ENCODE measurements around the gene UBE2J1.

Gene UBE2J1

DNA sequence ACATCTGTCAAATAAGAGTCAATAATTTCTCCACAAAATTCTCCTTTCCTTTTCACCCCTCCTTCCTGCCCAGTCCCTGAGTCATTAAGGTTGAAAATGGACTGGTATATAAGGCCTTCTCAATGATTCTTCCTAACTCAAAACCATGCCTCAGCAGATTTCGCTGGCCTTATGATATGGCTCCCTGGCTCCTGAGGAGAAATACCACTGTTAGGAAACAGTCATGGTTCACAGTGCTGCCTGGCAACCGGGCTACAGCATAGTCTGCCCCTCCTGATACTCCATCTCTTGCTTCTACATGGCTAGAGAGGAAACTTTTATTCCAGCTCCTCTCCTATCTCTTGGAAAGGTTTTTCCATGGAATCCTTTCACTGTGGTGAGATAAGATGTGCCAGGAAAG, 4.7 kb downstream of the UBE2J1 start:
- H3K79me2 ChIP-seq (ENCODE audit: control insufficient read depth, insufficient read depth, low read length, poor library complexity) = peaks cover 41% of the 10 kb centered on the region
- no peak overlapping the region for H3K4me3 ChIP-seq (ENCODE audit: low read depth, low read length)
- peak overlapping the region; percentile 89 for H3K4ac ChIP-seq (ENCODE audit: low read depth, low read length)
- peak overlapping the region; percentile 2 for H3K9ac ChIP-seq (ENCODE audit: low read length)
- peak overlapping the region; percentile 89 for H3K27ac ChIP-seq (ENCODE audit: low read depth, low read length)
- H3K14ac ChIP-seq (ENCODE audit: low read length) = peak overlapping the region; percentile 76
- H2BK120ac ChIP-seq (ENCODE audit: insufficient read depth, low read length, poor library complexity) = peak overlapping the region; percentile 97
- peak overlapping the region; percentile 64 for H2BK12ac ChIP-seq (ENCODE audit: low read length)
- H3K23ac ChIP-seq (ENCODE audit: low read length) = no peak overlapping the region
- peak overlapping the region; percentile 37 for H3K4me2 ChIP-seq (ENCODE audit: low read length)
- no peak overlapping the region for H2AFZ ChIP-seq (ENCODE audit: insufficient read depth, low read length, poor library complexity)
- no peaks in the 10 kb centered on the region for H3K27me3 ChIP-seq (ENCODE audit: insufficient read depth, low read length)
- peak overlapping the region; percentile 72 for H4K8ac ChIP-seq (ENCODE audit: low read depth, low read length)
- peak overlapping the region; percentile 55 for H2AK5ac ChIP-seq (ENCODE audit: low read length)
- H3K9me3 ChIP-seq (ENCODE audit: insufficient read depth, low read depth, low read length) = no peaks in the 10 kb centered on the region
- WGBS (ENCODE audit: extremely low coverage, insufficient coverage, insufficient read length) = no CpG with 5 or more reads among the region's 2 CpGs
- peak overlapping the region; percentile 92 for H4K91ac ChIP-seq (ENCODE audit: low read depth, low read length)
- H3K36me3 ChIP-seq (ENCODE audit: control insufficient read depth in 1 of 2, insufficient read depth in 2 of 2, low read length in 2 of 2) = peaks cover 2% of the 10 kb centered on the region in 2 experiments
- peaks cover 49% of the 10 kb centered on the region for H3K79me1 ChIP-seq (ENCODE audit: low read length)
- peak overlapping the region; percentile 93 for H2BK5ac ChIP-seq (ENCODE audit: low read depth, low read length, poor library complexity)
- peak overlapping the region; percentile 8 for H4K12ac ChIP-seq (ENCODE audit: low read depth, low read length)
- H3K18ac ChIP-seq (ENCODE audit: low read length) = peak overlapping the region; percentile 90
- peak; percentile 56 to 64 for DNase-seq
- peaks cover 24 to 31% of the 10 kb centered on the region in 2 experiments for H3K4me1 ChIP-seq (ENCODE audit: control insufficient read depth in 1 of 2, insufficient read depth in 2 of 2, low read length in 2 of 2)

GRCh38 chr6:89346433-89346832, 6.1 kb downstream of the UBE2J1 start:
- H3K23ac ChIP-seq (ENCODE audit: low read length) = no peak overlapping the region
- no peaks in the 10 kb centered on the region for H3K27me3 ChIP-seq (ENCODE audit: insufficient read depth, low read length)
- H2BK5ac ChIP-seq (ENCODE audit: low read depth, low read length, poor library complexity) = no peak overlapping the region
- H3K36me3 ChIP-seq (ENCODE audit: control insufficient read depth in 1 of 2, insufficient read depth in 2 of 2, low read length in 2 of 2) = peaks cover 5 to 6% of the 10 kb centered on the region in 2 experiments
- no peak overlapping the region for H2BK12ac ChIP-seq (ENCODE audit: low read length)
- H3K18ac ChIP-seq (ENCODE audit: low read length) = no peak overlapping the region
- H2BK120ac ChIP-seq (ENCODE audit: insufficient read depth, low read length, poor library complexity) = no peak overlapping the region
- WGBS (ENCODE audit: extremely low coverage, insufficient coverage, insufficient read length) = no CpG with 5 or more reads among the region's 4 CpGs
- H3K14ac ChIP-seq (ENCODE audit: low read length) = no peak overlapping the region
- no peak overlapping the region for H4K8ac ChIP-seq (ENCODE audit: low read depth, low read length)
- peak overlapping the region; percentile 91 for H3K27ac ChIP-seq (ENCODE audit: low read depth, low read length)
- no peak overlapping the region for H3K4ac ChIP-seq (ENCODE audit: low read depth, low read length)
- no peak overlapping the region for H3K9ac ChIP-seq (ENCODE audit: low read length)
- peak; percentile 73 to 76 for DNase-seq
- H3K9me3 ChIP-seq (ENCODE audit: insufficient read depth, low read depth, low read length) = no peaks in the 10 kb centered on the region
- H4K91ac ChIP-seq (ENCODE audit: low read depth, low read length) = no peak overlapping the region
- no peak overlapping the region for H3K4me3 ChIP-seq (ENCODE audit: low read depth, low read length)
- peaks cover 34% of the 10 kb centered on the region for H3K79me2 ChIP-seq (ENCODE audit: control insufficient read depth, insufficient read depth, low read length, poor library complexity)
- peak overlapping the region; percentile 47 for H3K4me2 ChIP-seq (ENCODE audit: low read length)
- H3K4me1 ChIP-seq (ENCODE audit: control insufficient read depth in 1 of 2, insufficient read depth in 2 of 2, low read length in 2 of 2) = peaks cover 24 to 31% of the 10 kb centered on the region in 2 experiments
- H4K12ac ChIP-seq (ENCODE audit: low read depth, low read length) = no peak overlapping the region
- H3K79me1 ChIP-seq (ENCODE audit: low read length) = peaks cover 39% of the 10 kb centered on the region
- H2AFZ ChIP-seq (ENCODE audit: insufficient read depth, low read length, poor library complexity) = no peak overlapping the region
- no peak overlapping the region for H2AK5ac ChIP-seq (ENCODE audit: low read length)

GRCh38 chr6:89339565-89339964, 13.0 kb downstream of the UBE2J1 start:
- H4K8ac ChIP-seq (ENCODE audit: low read depth, low read length) = no peak overlapping the region
- no peak overlapping the region for H3K14ac ChIP-seq (ENCODE audit: low read length)

DNA sequence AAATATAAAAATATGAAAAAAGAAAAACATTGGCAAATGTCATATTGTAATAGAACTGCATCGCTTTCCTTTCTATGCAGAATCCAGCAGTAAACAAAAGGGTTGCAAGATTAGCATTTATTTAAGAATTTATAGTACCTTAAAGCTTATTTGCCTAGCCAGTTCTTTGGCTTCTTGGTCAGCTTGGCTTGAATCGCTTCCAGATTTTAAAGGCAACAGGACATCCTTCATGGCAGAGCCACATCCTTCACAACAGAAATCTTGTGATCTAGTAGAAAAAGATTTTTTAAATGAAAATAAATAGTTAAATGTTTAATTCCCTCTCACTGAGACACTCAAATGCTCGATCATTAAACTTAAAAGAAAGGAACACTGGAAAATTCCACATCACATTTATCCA, 17.4 kb downstream of the UBE2J1 start:
- Histone ChIP-seq H2BK12ac (ENCODE audit: low read length) (no peak overlapping the region), H3K9ac (ENCODE audit: low read length) (no peak overlapping the region), H4K91ac (ENCODE audit: low read depth, low read length) (no peak overlapping the region), H3K9me3 (ENCODE audit: insufficient read depth, low read depth, low read length) (peaks cover 1% of the 10 kb centered on the region), H3K79me1 (ENCODE audit: low read length) (peaks cover 2% of the 10 kb centered on the region), H3K18ac (ENCODE audit: low read length) (no peak overlapping the region), H3K27ac (ENCODE audit: low read depth, low read length) (no peak overlapping the region), H3K4ac (ENCODE audit: low read depth, low read length) (no peak overlapping the region), H2BK5ac (ENCODE audit: low read depth, low read length, poor library complexity) (no peak overlapping the region), H4K12ac (ENCODE audit: low read depth, low read length) (no peak overlapping the region), H2AFZ (ENCODE audit: insufficient read depth, low read length, poor library complexity) (no peak overlapping the region), H3K36me3 (ENCODE audit: control insufficient read depth in 1 of 2, insufficient read depth in 2 of 2, low read length in 2 of 2) (peaks cover 23 to 33% of the 10 kb centered on the region in 2 experiments), H3K4me1 (ENCODE audit: control insufficient read depth in 1 of 2, insufficient read depth in 2 of 2, low read length in 2 of 2) (peaks cover 0 to 2% of the 10 kb centered on the region in 2 experiments), H3K79me2 (ENCODE audit: control insufficient read depth, insufficient read depth, low read length, poor library complexity) (no peaks in the 10 kb centered on the region), H3K14ac (ENCODE audit: low read length) (no peak overlapping the region), H3K4me2 (ENCODE audit: low read length) (no peak overlapping the region), H4K8ac (ENCODE audit: low read depth, low read length) (no peak overlapping the region), H3K23ac (ENCODE audit: low read length) (no peak overlapping the region), H2AK5ac (ENCODE audit: low read length) (no peak overlapping the region), H3K4me3 (ENCODE audit: low read depth, low read length) (no peak overlapping the region), H3K27me3 (ENCODE audit: insufficient read depth, low read length) (no peaks in the 10 kb centered on the region), H2BK120ac (ENCODE audit: insufficient read depth, low read length, poor library complexity) (no peak overlapping the region)
- no CpG with 5 or more reads among the region's 3 CpGs for WGBS (ENCODE audit: extremely low coverage, insufficient coverage, insufficient read length)
- DNase-seq = no peak

More at GRCh38 chr6:89339565-89339964, 13.0 kb downstream of the UBE2J1 start:
- H2BK12ac ChIP-seq (ENCODE audit: low read length) = no peak overlapping the region
- H3K18ac ChIP-seq (ENCODE audit: low read length) = no peak overlapping the region
- peaks cover 2 to 3% of the 10 kb centered on the region in 2 experiments for H3K4me1 ChIP-seq (ENCODE audit: control insufficient read depth in 1 of 2, insufficient read depth in 2 of 2, low read length in 2 of 2)
- no peaks in the 10 kb centered on the region for H3K9me3 ChIP-seq (ENCODE audit: insufficient read depth, low read depth, low read length)
- H3K4me2 ChIP-seq (ENCODE audit: low read length) = no peak overlapping the region
- DNase-seq = peak; percentile 45 to 59
- H2AFZ ChIP-seq (ENCODE audit: insufficient read depth, low read length, poor library complexity) = no peak overlapping the region
- H3K79me1 ChIP-seq (ENCODE audit: low read length) = peaks cover 2% of the 10 kb centered on the region
- no peaks in the 10 kb centered on the region for H3K27me3 ChIP-seq (ENCODE audit: insufficient read depth, low read length)
- no peak overlapping the region for H3K9ac ChIP-seq (ENCODE audit: low read length)
- H4K91ac ChIP-seq (ENCODE audit: low read depth, low read length) = no peak overlapping the region
- H2AK5ac ChIP-seq (ENCODE audit: low read length) = no peak overlapping the region
- no peak overlapping the region for H3K27ac ChIP-seq (ENCODE audit: low read depth, low read length)
- no peak overlapping the region for H4K12ac ChIP-seq (ENCODE audit: low read depth, low read length)
- H3K4ac ChIP-seq (ENCODE audit: low read depth, low read length) = no peak overlapping the region
- no peak overlapping the region for H3K23ac ChIP-seq (ENCODE audit: low read length)
- peaks cover 25 to 32% of the 10 kb centered on the region in 2 experiments for H3K36me3 ChIP-seq (ENCODE audit: control insufficient read depth in 1 of 2, insufficient read depth in 2 of 2, low read length in 2 of 2)
- WGBS (ENCODE audit: extremely low coverage, insufficient coverage, insufficient read length) = no CpG with 5 or more reads among the region's 2 CpGs
- H3K4me3 ChIP-seq (ENCODE audit: low read depth, low read length) = no peak overlapping the region
- peaks cover 2% of the 10 kb centered on the region for H3K79me2 ChIP-seq (ENCODE audit: control insufficient read depth, insufficient read depth, low read length, poor library complexity)
- no peak overlapping the region for H2BK5ac ChIP-seq (ENCODE audit: low read depth, low read length, poor library complexity)
- no peak overlapping the region for H2BK120ac ChIP-seq (ENCODE audit: insufficient read depth, low read length, poor library complexity)

Data from trophoblast cell (in vitro differentiated cells and primary cell).